Endothelial cell of umbilical vein (primary cell): ENCODE measurements around the gene TXNRD1.

Experiments used
- EZH2 ChIP-seq: IDR thresholded peaks from 2 replicates; pipeline ENCODE4 v1.6.1; 2012; ENCODE audit warnings: borderline replicate concordance, low read depth, mild to moderate bottlenecking, moderate library complexity, low read length, inconsistent platforms; ENCODE audit not compliant: severe bottlenecking
- GATA2 ChIP-seq: IDR thresholded peaks from 2 replicates; pipeline ENCODE4 v1.7.0; 2011; ENCODE audit warnings: low read depth, mild to moderate bottlenecking, moderate library complexity, mixed read lengths, low read length; ENCODE audit not compliant: insufficient read length, insufficient read depth
- POLR2A ChIP-seq: IDR thresholded peaks from 2 replicates; pipeline ENCODE4 v1.6.1; 2012; ENCODE audit warnings: low read depth, mild to moderate bottlenecking, control low read depth, low read length
- POLR2AphosphoS5 ChIP-seq: IDR thresholded peaks from 2 replicates; pipeline ENCODE4 v1.6.1; 2012; ENCODE audit warnings: low read depth, mild to moderate bottlenecking, control low read depth, low read length, moderate library complexity; ENCODE audit not compliant: insufficient read depth
- TF ChIP-seq, protein P1 (sequence below), 2 donors: IDR thresholded peaks; 1 replicate in 1 of 2; 2 replicates in 1 of 2; pipeline ENCODE4 v1.5.1; 2011; ENCODE audit warnings: low read length in 2 of 2, mild to moderate bottlenecking in 2 of 2, moderate library complexity in 2 of 2, control low read depth in 1 of 2, inconsistent platforms in 1 of 2, low read depth in 1 of 2; ENCODE audit not compliant: insufficient read depth in 1 of 2; ENCODE audit errors: extremely low read depth in 1 of 2
- TF ChIP-seq, protein P2 (sequence below): IDR thresholded peaks from 2 replicates; pipeline ENCODE4 v1.6.1; 2011; ENCODE audit not compliant: insufficient read depth, insufficient read length

DNA sequence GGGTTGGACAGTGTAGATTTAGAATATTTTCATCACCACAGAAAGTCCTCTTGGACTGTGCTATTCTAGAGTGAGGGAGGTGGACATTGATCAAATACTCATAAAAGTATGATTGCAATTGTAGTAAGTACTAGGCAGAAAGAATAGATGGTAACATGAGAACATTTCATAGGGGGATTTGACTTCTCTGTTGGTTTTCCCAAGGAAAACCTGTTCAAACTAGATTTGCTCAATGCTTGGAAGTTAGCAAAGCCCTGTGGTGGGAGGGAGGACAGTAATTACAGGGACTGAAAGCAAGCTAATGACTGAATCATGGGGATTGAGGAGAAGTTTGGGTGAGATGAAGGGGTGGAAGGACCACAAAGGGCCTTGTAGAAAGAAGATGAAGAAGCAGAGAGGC lies 63.6 kb downstream of the TXNRD1 start:
- TF ChIP-seq, protein P1, sequence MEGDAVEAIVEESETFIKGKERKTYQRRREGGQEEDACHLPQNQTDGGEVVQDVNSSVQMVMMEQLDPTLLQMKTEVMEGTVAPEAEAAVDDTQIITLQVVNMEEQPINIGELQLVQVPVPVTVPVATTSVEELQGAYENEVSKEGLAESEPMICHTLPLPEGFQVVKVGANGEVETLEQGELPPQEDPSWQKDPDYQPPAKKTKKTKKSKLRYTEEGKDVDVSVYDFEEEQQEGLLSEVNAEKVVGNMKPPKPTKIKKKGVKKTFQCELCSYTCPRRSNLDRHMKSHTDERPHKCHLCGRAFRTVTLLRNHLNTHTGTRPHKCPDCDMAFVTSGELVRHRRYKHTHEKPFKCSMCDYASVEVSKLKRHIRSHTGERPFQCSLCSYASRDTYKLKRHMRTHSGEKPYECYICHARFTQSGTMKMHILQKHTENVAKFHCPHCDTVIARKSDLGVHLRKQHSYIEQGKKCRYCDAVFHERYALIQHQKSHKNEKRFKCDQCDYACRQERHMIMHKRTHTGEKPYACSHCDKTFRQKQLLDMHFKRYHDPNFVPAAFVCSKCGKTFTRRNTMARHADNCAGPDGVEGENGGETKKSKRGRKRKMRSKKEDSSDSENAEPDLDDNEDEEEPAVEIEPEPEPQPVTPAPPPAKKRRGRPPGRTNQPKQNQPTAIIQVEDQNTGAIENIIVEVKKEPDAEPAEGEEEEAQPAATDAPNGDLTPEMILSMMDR (IDR thresholded peaks at IDR 0.05; ENCODE audit: extremely low read depth in 1 of 2, insufficient read depth in 1 of 2, low read depth in 1 of 2, low read length in 2 of 2) = no peak
- TF ChIP-seq POLR2A (no peak), EZH2 (no peak), GATA2 (no peak), POLR2AphosphoS5 (no peak)
- TF ChIP-seq, protein P2, sequence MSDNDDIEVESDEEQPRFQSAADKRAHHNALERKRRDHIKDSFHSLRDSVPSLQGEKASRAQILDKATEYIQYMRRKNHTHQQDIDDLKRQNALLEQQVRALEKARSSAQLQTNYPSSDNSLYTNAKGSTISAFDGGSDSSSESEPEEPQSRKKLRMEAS = no peak
